Measurements from ENCODE around the gene FOXP2. TPM values are rescaled to one million over a fixed set of nuclear protein-coding genes. Genes with fewer than 3 reads are reported as not detected.
"Not testable (repeated sequence)": the region's sequence is repeated elsewhere in the genome, so short reads cannot be mapped to it uniquely, and the experiment has no call there.

FOXP2 gene
- 0.13 TPM for polyA plus RNA-seq (2012; ENCODE audit: low read depth, missing spikeins)

GRCh38 chr7:114414156-114415063 is at the start of gene FOXP2:
Gene FOXP2 (plus strand): TSS chr7:114414815. CDS start chr7:114426512, 11,697 bp downstream.
- no peak for TF ChIP-seq SPI1 (IDR thresholded peaks at IDR 0.05; ENCODE audit: low read depth, low read length)
- no peak for TF ChIP-seq PAX5 (IDR thresholded peaks at IDR 0.05; ENCODE audit: insufficient read depth, low read length, severe bottlenecking)
- TF ChIP-seq POLR2A (IDR thresholded peaks at IDR 0.05; ENCODE audit: low read depth, low read length): no peak
- TF ChIP-seq POU2F2 (IDR thresholded peaks at IDR 0.05; ENCODE audit: low read depth, low read length): no peak
- no peak for TF ChIP-seq TAF1 (IDR thresholded peaks at IDR 0.05; ENCODE audit: low read depth, low read length)
- TF ChIP-seq POLR2AphosphoS5 (IDR thresholded peaks at IDR 0.05; ENCODE audit: low read depth, low read length): no peak
- FAIRE-seq (no peak), DNase-seq (ENCODE audit: insufficient read length, low spot score) (no peak)

GRCh38 chr7:114365791-114366190 is 48.8 kb upstream of the FOXP2 start:
- FAIRE-seq (no peak), DNase-seq (ENCODE audit: insufficient read length, low spot score) (no peak)
- TF ChIP-seq POU2F2 (IDR thresholded peaks at IDR 0.05; ENCODE audit: low read depth, low read length): no peak
- TF ChIP-seq TAF1 (IDR thresholded peaks at IDR 0.05; ENCODE audit: low read depth, low read length): no peak
- TF ChIP-seq SPI1 (IDR thresholded peaks at IDR 0.05; ENCODE audit: low read depth, low read length): no peak
- TF ChIP-seq POLR2A (IDR thresholded peaks at IDR 0.05; ENCODE audit: low read depth, low read length): no peak
- TF ChIP-seq PAX5 (IDR thresholded peaks at IDR 0.05; ENCODE audit: insufficient read depth, low read length, severe bottlenecking): no peak
- no peak for TF ChIP-seq POLR2AphosphoS5 (IDR thresholded peaks at IDR 0.05; ENCODE audit: low read depth, low read length)

- FAIRE-seq: no peak
- no peak for DNase-seq (ENCODE audit: insufficient read length, low spot score)
- no peak for TF ChIP-seq POLR2AphosphoS5 (IDR thresholded peaks at IDR 0.05; ENCODE audit: low read depth, low read length)
- TF ChIP-seq TAF1 (IDR thresholded peaks at IDR 0.05; ENCODE audit: low read depth, low read length): no peak
- TF ChIP-seq PAX5 (IDR thresholded peaks at IDR 0.05; ENCODE audit: insufficient read depth, low read length, severe bottlenecking): no peak
- no peak for TF ChIP-seq POU2F2 (IDR thresholded peaks at IDR 0.05; ENCODE audit: low read depth, low read length)
- TF ChIP-seq SPI1 (IDR thresholded peaks at IDR 0.05; ENCODE audit: low read depth, low read length): no peak
- no peak for TF ChIP-seq POLR2A (IDR thresholded peaks at IDR 0.05; ENCODE audit: low read depth, low read length)
Observed at GRCh38 chr7:114368492-114368891, 46.1 kb upstream of the FOXP2 start.

- no peak for DNase-seq (ENCODE audit: insufficient read length, low spot score)
- FAIRE-seq: no peak
- TF ChIP-seq POU2F2 (IDR thresholded peaks at IDR 0.05; ENCODE audit: low read depth, low read length) (no peak), POLR2A (IDR thresholded peaks at IDR 0.05; ENCODE audit: low read depth, low read length) (no peak), SPI1 (IDR thresholded peaks at IDR 0.05; ENCODE audit: low read depth, low read length) (no peak), POLR2AphosphoS5 (IDR thresholded peaks at IDR 0.05; ENCODE audit: low read depth, low read length) (no peak), TAF1 (IDR thresholded peaks at IDR 0.05; ENCODE audit: low read depth, low read length) (no peak), PAX5 (IDR thresholded peaks at IDR 0.05; ENCODE audit: insufficient read depth, low read length, severe bottlenecking) (no peak)
Observed at GRCh38 chr7:114369294-114369693, 45.3 kb upstream of the FOXP2 start.

GRCh38 chr7:114372619-114373018 is 42.0 kb upstream of the FOXP2 start:
- TF ChIP-seq POLR2AphosphoS5 (IDR thresholded peaks at IDR 0.05; ENCODE audit: low read depth, low read length) (no peak), SPI1 (IDR thresholded peaks at IDR 0.05; ENCODE audit: low read depth, low read length) (no peak), POU2F2 (IDR thresholded peaks at IDR 0.05; ENCODE audit: low read depth, low read length) (no peak), PAX5 (IDR thresholded peaks at IDR 0.05; ENCODE audit: insufficient read depth, low read length, severe bottlenecking) (no peak), TAF1 (IDR thresholded peaks at IDR 0.05; ENCODE audit: low read depth, low read length) (no peak), POLR2A (IDR thresholded peaks at IDR 0.05; ENCODE audit: low read depth, low read length) (no peak)
- DNase-seq (ENCODE audit: insufficient read length, low spot score): no peak

GRCh38 chr7:114375907-114376306 is 38.7 kb upstream of the FOXP2 start:
- FAIRE-seq (no peak), DNase-seq (ENCODE audit: insufficient read length, low spot score) (no peak)
- no peak for TF ChIP-seq POLR2AphosphoS5 (IDR thresholded peaks at IDR 0.05; ENCODE audit: low read depth, low read length)
- TF ChIP-seq POLR2A (IDR thresholded peaks at IDR 0.05; ENCODE audit: low read depth, low read length): no peak
- TF ChIP-seq PAX5 (IDR thresholded peaks at IDR 0.05; ENCODE audit: insufficient read depth, low read length, severe bottlenecking): no peak
- no peak for TF ChIP-seq POU2F2 (IDR thresholded peaks at IDR 0.05; ENCODE audit: low read depth, low read length)
- no peak for TF ChIP-seq SPI1 (IDR thresholded peaks at IDR 0.05; ENCODE audit: low read depth, low read length)

More at GRCh38 chr7:114372619-114373018, 42.0 kb upstream of the FOXP2 start:
- no peak for FAIRE-seq

- not testable (repeated sequence) for FAIRE-seq; DNase-seq (ENCODE audit: insufficient read length, low spot score)
Observed at GRCh38 chr7:114383946-114384345, 30.7 kb upstream of the FOXP2 start.

GRCh38 chr7:114384346-114384745 is 30.3 kb upstream of the FOXP2 start:
- not testable (repeated sequence) for DNase-seq (ENCODE audit: insufficient read length, low spot score); FAIRE-seq

- no peak for FAIRE-seq
- no peak for DNase-seq (ENCODE audit: insufficient read length, low spot score)
- TF ChIP-seq POU2F2 (IDR thresholded peaks at IDR 0.05; ENCODE audit: low read depth, low read length): no peak
- no peak for TF ChIP-seq POLR2AphosphoS5 (IDR thresholded peaks at IDR 0.05; ENCODE audit: low read depth, low read length)
- no peak for TF ChIP-seq TAF1 (IDR thresholded peaks at IDR 0.05; ENCODE audit: low read depth, low read length)
- no peak for TF ChIP-seq SPI1 (IDR thresholded peaks at IDR 0.05; ENCODE audit: low read depth, low read length)
- no peak for TF ChIP-seq PAX5 (IDR thresholded peaks at IDR 0.05; ENCODE audit: insufficient read depth, low read length, severe bottlenecking)
Observed at GRCh38 chr7:114388021-114388420, 26.6 kb upstream of the FOXP2 start.

GRCh38 chr7:114392686-114393085 is 21.9 kb upstream of the FOXP2 start:
- DNase-seq (ENCODE audit: insufficient read length, low spot score) (no peak), FAIRE-seq (no peak)
- TF ChIP-seq TAF1 (IDR thresholded peaks at IDR 0.05; ENCODE audit: low read depth, low read length): no peak
- TF ChIP-seq PAX5 (IDR thresholded peaks at IDR 0.05; ENCODE audit: insufficient read depth, low read length, severe bottlenecking): no peak
- TF ChIP-seq POU2F2 (IDR thresholded peaks at IDR 0.05; ENCODE audit: low read depth, low read length): no peak
- no peak for TF ChIP-seq POLR2AphosphoS5 (IDR thresholded peaks at IDR 0.05; ENCODE audit: low read depth, low read length)
- TF ChIP-seq SPI1 (IDR thresholded peaks at IDR 0.05; ENCODE audit: low read depth, low read length): no peak
- no peak for TF ChIP-seq POLR2A (IDR thresholded peaks at IDR 0.05; ENCODE audit: low read depth, low read length)

All from GM12891 (cell line).